ENCODE data around the gene FARP1. TPM values are rescaled to one million over a fixed set of nuclear protein-coding genes. Genes with fewer than 3 reads are reported as not detected.
A peak's percentile ranks its signal among the peaks of the same experiment; 100 is the strongest.

Gene FARP1
- total RNA-seq, 1 donor from 2014 or later, result 357 TPM

DNA sequence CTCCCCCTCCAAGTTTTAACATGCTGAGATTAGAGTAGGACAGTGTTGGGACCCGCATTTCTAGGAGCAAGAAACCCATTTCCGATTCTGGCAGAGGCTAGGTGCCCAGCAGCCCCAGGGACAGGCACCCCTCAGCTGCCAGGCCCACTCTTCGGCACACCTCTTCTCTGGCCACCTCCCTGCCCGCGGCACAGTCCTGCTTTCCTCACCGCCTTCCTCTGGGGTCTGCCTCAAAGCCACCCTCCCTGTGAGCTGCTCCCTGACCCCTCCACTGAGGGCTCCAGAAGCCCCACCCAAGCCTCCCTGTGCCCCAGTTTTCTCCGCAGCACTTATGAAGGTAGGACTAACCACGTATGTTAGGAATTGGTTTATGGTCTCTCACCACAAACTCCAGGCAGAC is 354.1 kb downstream of the FARP1 start:
- peaks cover 15% of the 10 kb centered on the region for H3K36me3 Mint-ChIP-seq (ENCODE audit: unreplicated experiment)
- TF ChIP-seq, protein P1, sequence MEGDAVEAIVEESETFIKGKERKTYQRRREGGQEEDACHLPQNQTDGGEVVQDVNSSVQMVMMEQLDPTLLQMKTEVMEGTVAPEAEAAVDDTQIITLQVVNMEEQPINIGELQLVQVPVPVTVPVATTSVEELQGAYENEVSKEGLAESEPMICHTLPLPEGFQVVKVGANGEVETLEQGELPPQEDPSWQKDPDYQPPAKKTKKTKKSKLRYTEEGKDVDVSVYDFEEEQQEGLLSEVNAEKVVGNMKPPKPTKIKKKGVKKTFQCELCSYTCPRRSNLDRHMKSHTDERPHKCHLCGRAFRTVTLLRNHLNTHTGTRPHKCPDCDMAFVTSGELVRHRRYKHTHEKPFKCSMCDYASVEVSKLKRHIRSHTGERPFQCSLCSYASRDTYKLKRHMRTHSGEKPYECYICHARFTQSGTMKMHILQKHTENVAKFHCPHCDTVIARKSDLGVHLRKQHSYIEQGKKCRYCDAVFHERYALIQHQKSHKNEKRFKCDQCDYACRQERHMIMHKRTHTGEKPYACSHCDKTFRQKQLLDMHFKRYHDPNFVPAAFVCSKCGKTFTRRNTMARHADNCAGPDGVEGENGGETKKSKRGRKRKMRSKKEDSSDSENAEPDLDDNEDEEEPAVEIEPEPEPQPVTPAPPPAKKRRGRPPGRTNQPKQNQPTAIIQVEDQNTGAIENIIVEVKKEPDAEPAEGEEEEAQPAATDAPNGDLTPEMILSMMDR (IDR thresholded peaks at IDR 0.05), result no peak
- no peaks in the 10 kb centered on the region for H3K9me3 Mint-ChIP-seq (ENCODE audit: unreplicated experiment)
- H3K27me3 Mint-ChIP-seq (ENCODE audit: unreplicated experiment), result no peaks in the 10 kb centered on the region
- H3K4me3 Mint-ChIP-seq (ENCODE audit: unreplicated experiment), result no peak overlapping the region
- H3K27ac Mint-ChIP-seq (ENCODE audit: unreplicated experiment), result peak overlapping the region; percentile 84
- DNase-seq (ENCODE audit: extremely low spot score, unreplicated experiment), result peak; percentile 70
- peaks cover 60% of the 10 kb centered on the region for H3K4me1 Mint-ChIP-seq (ENCODE audit: unreplicated experiment)

DNA sequence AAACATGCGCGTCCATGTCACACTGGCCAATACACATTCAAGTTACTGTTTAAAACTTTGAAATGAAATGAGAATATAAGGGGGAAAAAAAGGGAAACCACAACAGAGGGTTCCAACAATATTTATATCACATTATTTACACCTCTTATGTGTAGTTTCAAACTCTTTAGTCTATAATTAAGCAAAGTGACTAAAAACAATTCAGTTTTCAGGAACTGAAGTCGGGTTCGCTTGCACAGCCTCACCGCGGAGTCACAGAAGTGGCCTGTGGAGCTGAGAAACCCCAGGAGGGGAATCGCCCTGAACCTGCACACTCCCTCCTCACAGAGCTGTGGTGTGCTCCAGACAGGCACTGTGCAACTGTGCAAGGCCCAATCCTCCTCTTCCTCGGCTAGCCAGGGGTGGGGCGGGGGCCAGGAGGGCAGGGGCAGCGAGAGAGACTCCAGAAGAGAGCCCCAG is 358.1 kb downstream of the FARP1 start:
- Mint-ChIP-seq H3K4me1 (ENCODE audit: unreplicated experiment) (peaks cover 67% of the 10 kb centered on the region), H3K4me3 (ENCODE audit: unreplicated experiment) (no peak overlapping the region), H3K36me3 (ENCODE audit: unreplicated experiment) (peaks cover 10% of the 10 kb centered on the region), H3K27me3 (ENCODE audit: unreplicated experiment) (no peaks in the 10 kb centered on the region), H3K9me3 (ENCODE audit: unreplicated experiment) (no peaks in the 10 kb centered on the region), H3K27ac (ENCODE audit: unreplicated experiment) (no peak overlapping the region)
- peak; percentile 68 for DNase-seq (ENCODE audit: extremely low spot score, unreplicated experiment)
- TF ChIP-seq, protein P1 (IDR thresholded peaks at IDR 0.05), result no peak

DNA sequence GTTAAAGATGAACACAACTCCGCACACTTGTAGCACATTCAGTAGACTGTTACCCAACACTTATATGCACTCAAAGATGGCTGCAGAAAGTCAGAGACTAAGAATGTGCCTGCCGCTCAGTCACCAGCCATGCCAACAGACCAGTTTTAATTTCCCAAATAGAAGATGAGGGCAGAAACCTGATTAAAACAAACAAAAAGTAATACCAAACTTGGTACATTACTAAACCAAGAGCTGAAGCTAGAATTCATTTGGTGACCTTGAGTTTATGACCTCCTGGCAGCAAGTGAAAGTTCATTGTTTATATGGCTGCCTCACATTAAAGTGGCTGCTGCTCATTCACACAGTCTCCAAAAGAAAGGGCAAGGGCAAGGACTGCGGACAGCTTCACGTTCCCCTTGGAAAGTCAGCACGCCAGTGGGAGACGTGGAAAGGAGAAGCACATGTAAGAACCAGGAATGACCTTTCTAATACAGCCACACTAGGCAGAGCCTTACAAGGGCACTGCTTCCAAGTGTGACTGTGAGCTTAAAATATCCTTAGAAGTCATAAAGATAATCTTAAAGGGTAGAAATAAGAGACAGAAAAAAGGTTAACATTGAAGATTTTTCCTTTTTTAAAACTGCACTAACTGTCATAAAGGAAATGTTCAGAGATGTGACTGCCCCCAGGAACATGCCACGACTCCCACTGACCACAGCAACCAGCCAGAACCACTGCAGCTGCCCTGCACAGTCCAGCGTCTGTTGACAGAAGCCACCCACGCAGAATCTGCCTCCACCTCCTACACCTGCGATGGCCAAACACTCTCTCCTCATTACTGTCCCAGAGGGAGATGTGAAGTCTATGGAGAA is 360.5 kb downstream of the FARP1 start:
- peaks cover 2% of the 10 kb centered on the region for H3K36me3 Mint-ChIP-seq (ENCODE audit: unreplicated experiment)
- TF ChIP-seq, protein P1 (IDR thresholded peaks at IDR 0.05), result no peak
- no peaks in the 10 kb centered on the region for H3K9me3 Mint-ChIP-seq (ENCODE audit: unreplicated experiment)
- H3K27me3 Mint-ChIP-seq (ENCODE audit: unreplicated experiment), result no peaks in the 10 kb centered on the region
- peak overlapping the region; percentile 61 for H3K4me3 Mint-ChIP-seq (ENCODE audit: unreplicated experiment)
- H3K4me1 Mint-ChIP-seq (ENCODE audit: unreplicated experiment), result peaks cover 76% of the 10 kb centered on the region
- peak overlapping the region; percentile 86 for H3K27ac Mint-ChIP-seq (ENCODE audit: unreplicated experiment)
- peak; percentile 68 for DNase-seq (ENCODE audit: extremely low spot score, unreplicated experiment)

DNA sequence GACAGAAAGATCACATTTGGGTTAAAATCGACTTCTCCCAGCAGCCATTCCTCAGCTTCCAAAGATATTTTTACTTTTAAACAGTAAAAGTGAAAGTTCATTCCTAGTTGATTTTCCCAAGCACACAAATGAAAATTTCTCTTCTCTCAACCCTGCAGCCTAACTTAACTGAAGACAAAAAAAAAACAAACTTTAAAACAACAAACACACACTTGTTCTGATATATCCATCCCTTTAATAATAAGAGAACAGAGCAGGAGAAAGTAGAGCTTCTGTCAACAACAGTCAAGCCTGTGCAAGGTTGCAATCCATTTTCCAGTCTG is 361.1 kb downstream of the FARP1 start:
- TF ChIP-seq, protein P1 (IDR thresholded peaks at IDR 0.05), result no peak
- no peak for DNase-seq (ENCODE audit: extremely low spot score, unreplicated experiment)
- Mint-ChIP-seq H3K4me3 (ENCODE audit: unreplicated experiment) (peak overlapping the region; percentile 61), H3K4me1 (ENCODE audit: unreplicated experiment) (peaks cover 82% of the 10 kb centered on the region), H3K36me3 (ENCODE audit: unreplicated experiment) (peaks cover 2% of the 10 kb centered on the region), H3K27ac (ENCODE audit: unreplicated experiment) (peak overlapping the region; percentile 86), H3K27me3 (ENCODE audit: unreplicated experiment) (no peaks in the 10 kb centered on the region), H3K9me3 (ENCODE audit: unreplicated experiment) (no peaks in the 10 kb centered on the region)

DNA sequence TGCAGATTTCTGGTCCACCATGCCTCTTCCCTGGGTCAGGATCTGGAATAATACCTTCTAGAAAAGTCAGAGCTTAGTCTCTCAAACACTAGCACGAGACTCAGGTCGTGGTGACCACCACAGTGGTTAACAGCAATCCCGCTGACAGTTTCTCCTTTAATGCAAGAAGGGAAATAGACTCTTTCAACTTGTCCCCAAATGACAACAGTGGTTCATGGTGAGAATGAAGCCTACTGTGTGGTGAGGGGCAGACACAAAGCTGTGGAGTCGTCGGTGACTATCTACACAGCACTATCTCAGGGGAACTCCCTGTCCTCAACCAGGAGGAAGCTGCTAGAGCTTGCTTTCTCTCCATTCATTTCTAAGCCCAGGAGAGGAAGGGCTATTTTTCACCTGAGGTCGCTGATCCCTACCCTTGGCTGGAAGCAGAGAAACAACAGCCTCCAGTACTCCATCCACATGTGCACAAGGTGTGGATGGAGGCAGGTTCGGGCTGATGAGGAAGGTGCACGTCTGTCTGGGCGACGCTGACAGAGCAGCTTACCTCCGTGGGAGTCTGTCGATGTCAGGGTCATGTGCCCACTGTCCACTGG is 361.6 kb downstream of the FARP1 start:
- Mint-ChIP-seq H3K27ac (ENCODE audit: unreplicated experiment) (peak overlapping the region; percentile 86), H3K27me3 (ENCODE audit: unreplicated experiment) (no peaks in the 10 kb centered on the region), H3K9me3 (ENCODE audit: unreplicated experiment) (no peaks in the 10 kb centered on the region), H3K4me3 (ENCODE audit: unreplicated experiment) (no peak overlapping the region), H3K36me3 (ENCODE audit: unreplicated experiment) (peaks cover 2% of the 10 kb centered on the region), H3K4me1 (ENCODE audit: unreplicated experiment) (peaks cover 85% of the 10 kb centered on the region)
- DNase-seq (ENCODE audit: extremely low spot score, unreplicated experiment), result peak; percentile 40
- TF ChIP-seq, protein P1 (IDR thresholded peaks at IDR 0.05), result no peak
